Natural killer cell (primary cell): ENCODE results near the gene RGS9BP. TPM values are rescaled to one million over a fixed set of nuclear protein-coding genes. Genes with fewer than 3 reads are reported as not detected.
"Not testable (repeated sequence)": the region's sequence is repeated elsewhere in the genome, so short reads cannot be mapped to it uniquely, and the experiment has no call there.

Experiments used
- ATAC-seq, 3 donors: fragments of 150-1000 bp in 2 of 3; fragments of 200-7000 bp in 1 of 3; cut with Tn5 transposase; 1 replicate in 1 of 3; 2 replicates in 2 of 3; pipeline ENCODE4 v1.10.0; 2021; ENCODE audit warnings: mild to moderate bottlenecking in 2 of 3, moderate library complexity in 2 of 3
- DNase-seq, 2 donors: peaks; one replicate each; pipeline versions ENCODE4 v3.0.0 to v3.0.0-alpha.2; 2013 to 2021; ENCODE audit warnings: mixed read lengths in 1 of 2
- H3K27ac ChIP-seq: one replicate; pipeline ENCODE4 v1.5.1; 2013; ENCODE audit warnings: mild to moderate bottlenecking, low read length
- H3K27me3 ChIP-seq: one replicate; pipeline ENCODE4 v1.6.1; 2013; ENCODE audit warnings: low read length; ENCODE audit not compliant: control insufficient read depth, insufficient read depth
- H3K36me3 ChIP-seq: one replicate; pipeline ENCODE4 v1.6.1; 2013; ENCODE audit warnings: low read length; ENCODE audit not compliant: control insufficient read depth, insufficient read depth
- H3K4me1 ChIP-seq: one replicate; pipeline ENCODE4 v1.6.1; 2013; ENCODE audit warnings: low read length; ENCODE audit not compliant: control insufficient read depth, insufficient read depth
- H3K4me3 ChIP-seq: one replicate; pipeline ENCODE4 v1.5.1; 2013; ENCODE audit warnings: low read length
- H3K9me3 ChIP-seq: one replicate; pipeline ENCODE4 v1.6.1; 2013; ENCODE audit warnings: low read length; ENCODE audit not compliant: control insufficient read depth, insufficient read depth
- H3K27ac Mint-ChIP-seq, 2 donors: one replicate each; pipeline ENCODE4 v1.8.0; 2022; ENCODE audit warnings: mild to moderate bottlenecking in 2 of 2, mixed read lengths in 2 of 2, moderate library complexity in 1 of 2
- H3K27me3 Mint-ChIP-seq, 2 donors: one replicate each; pipeline ENCODE4 v1.8.0; 2022; ENCODE audit warnings: low read depth in 2 of 2, mixed read lengths in 2 of 2
- H3K36me3 Mint-ChIP-seq: one replicate; pipeline ENCODE4 v1.8.0; 2022; ENCODE audit warnings: mixed read lengths
- H3K4me1 Mint-ChIP-seq, 2 donors: one replicate each; pipeline ENCODE4 v1.8.0; 2022; ENCODE audit warnings: mixed read lengths in 2 of 2
- H3K4me3 Mint-ChIP-seq: one replicate; pipeline ENCODE4 v1.8.0; 2022; ENCODE audit warnings: mild to moderate bottlenecking, moderate library complexity, mixed read lengths
- H3K9me3 Mint-ChIP-seq, 2 donors: one replicate each; pipeline ENCODE4 v1.8.0; 2022; ENCODE audit warnings: mixed read lengths in 2 of 2
- WGBS: methylation state at CpG from one replicate; pipeline ENCODE4 v1.1.7; 2013; ENCODE audit warnings: missing lambda C conversion rate; ENCODE audit not compliant: insufficient coverage; 5-methylcytosine and 5-hydroxymethylcytosine counted together
- intact Hi-C: fragments of 100-400 bp; cut with micrococcal nuclease; formaldehyde crosslinking; loops from one replicate; pipeline ENCODE4 v1.14.2; 2022
- total RNA-seq, 4 donors: library from RNA; stranded (reverse); fragments of 120-200 nt in 1 of 4; gene quantifications; one replicate each; pipeline versions ENCODE4 v1.2.3 to v1.2.4, GENCODE V29; 2013 to 2022
- TF ChIP-seq, protein P1 (sequence below): fragments of 200-600 bp; IDR thresholded peaks from one replicate; pipeline ENCODE4 v1.8.0; 2022; ENCODE audit warnings: antibody characterized with exemption

The RGS9BP gene
- total RNA-seq, 3 donors from 2014 or later (not counting 1 experiment from before 2014, with no cell fraction given): 0.12 to 0.41 (median 0.40) TPM

DNA sequence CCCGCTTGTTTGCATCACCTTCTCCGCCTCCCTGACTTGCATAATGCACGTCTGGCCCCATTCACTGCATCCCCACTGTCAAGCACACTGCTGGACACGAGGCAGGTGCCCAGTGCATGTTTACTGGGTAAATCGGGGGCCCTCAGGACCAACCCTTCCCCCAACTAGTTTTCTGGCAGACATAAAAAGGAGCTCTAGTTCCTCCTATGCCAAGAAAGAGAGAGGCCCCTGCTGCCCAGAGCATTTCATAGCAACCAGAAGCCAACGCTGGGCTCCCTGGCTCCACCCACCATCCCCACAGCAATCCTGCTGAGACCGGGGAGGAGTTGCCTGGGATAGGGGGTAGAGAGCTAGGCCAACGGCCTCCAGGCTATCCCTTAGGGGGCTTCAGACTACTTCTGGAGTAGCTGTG is 23.9 kb upstream of the RGS9BP start:
- H3K27ac ChIP-seq: no peak overlapping the region
- DNase-seq (no peak), ATAC-seq (no peak)
- TF ChIP-seq, protein P1, sequence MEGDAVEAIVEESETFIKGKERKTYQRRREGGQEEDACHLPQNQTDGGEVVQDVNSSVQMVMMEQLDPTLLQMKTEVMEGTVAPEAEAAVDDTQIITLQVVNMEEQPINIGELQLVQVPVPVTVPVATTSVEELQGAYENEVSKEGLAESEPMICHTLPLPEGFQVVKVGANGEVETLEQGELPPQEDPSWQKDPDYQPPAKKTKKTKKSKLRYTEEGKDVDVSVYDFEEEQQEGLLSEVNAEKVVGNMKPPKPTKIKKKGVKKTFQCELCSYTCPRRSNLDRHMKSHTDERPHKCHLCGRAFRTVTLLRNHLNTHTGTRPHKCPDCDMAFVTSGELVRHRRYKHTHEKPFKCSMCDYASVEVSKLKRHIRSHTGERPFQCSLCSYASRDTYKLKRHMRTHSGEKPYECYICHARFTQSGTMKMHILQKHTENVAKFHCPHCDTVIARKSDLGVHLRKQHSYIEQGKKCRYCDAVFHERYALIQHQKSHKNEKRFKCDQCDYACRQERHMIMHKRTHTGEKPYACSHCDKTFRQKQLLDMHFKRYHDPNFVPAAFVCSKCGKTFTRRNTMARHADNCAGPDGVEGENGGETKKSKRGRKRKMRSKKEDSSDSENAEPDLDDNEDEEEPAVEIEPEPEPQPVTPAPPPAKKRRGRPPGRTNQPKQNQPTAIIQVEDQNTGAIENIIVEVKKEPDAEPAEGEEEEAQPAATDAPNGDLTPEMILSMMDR: no peak
- Mint-ChIP-seq H3K9me3 (no peaks in the 10 kb centered on the region), H3K27ac (no peak overlapping the region), H3K4me1 (no peaks in the 10 kb centered on the region), H3K27me3 (no peaks in the 10 kb centered on the region), H3K36me3 (no peaks in the 10 kb centered on the region), H3K4me3 (no peak overlapping the region)
- 87% methylated on average over 7 of the region's 8 CpGs for WGBS
- no peaks in the 10 kb centered on the region for H3K9me3 ChIP-seq
- H3K4me1 ChIP-seq: peaks cover 3% of the 10 kb centered on the region
- intact Hi-C loops: no loop called here
- H3K4me3 ChIP-seq: no peak overlapping the region
- peaks cover 44% of the 10 kb centered on the region for H3K36me3 ChIP-seq
- H3K27me3 ChIP-seq: no peaks in the 10 kb centered on the region

DNA sequence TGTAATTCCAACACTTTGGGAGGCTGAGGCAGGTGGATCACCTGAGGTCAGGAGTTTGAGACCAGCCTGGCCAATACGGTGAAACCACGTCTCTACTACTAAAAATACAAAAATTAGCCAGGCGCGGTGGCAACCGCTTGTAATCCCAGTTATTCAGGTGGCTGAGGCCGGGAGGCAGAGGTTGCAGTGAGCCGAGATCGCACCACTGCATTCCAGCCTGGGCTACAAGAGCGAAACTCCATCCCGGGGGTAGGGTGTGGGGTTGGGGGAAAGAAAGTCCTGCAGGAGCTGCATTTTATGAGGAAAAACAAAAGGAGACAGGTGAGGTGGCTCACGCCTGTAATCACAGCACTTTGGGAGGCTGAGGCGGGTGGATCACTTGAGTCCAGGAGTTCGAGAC is 23.3 kb upstream of the RGS9BP start:
- H3K4me3 ChIP-seq, H3K4me3 Mint-ChIP-seq, H3K36me3 Mint-ChIP-seq, H3K27me3 Mint-ChIP-seq, ATAC-seq, H3K27me3 ChIP-seq, H3K4me1 ChIP-seq, H3K27ac ChIP-seq, DNase-seq, H3K27ac Mint-ChIP-seq, H3K4me1 Mint-ChIP-seq, H3K9me3 ChIP-seq, intact Hi-C loops, H3K9me3 Mint-ChIP-seq: not testable (repeated sequence)
- H3K36me3 ChIP-seq: peaks cover 41% of the 10 kb centered on the region
- 97% methylated on average over 13 of the region's 13 CpGs for whole genome bisulfite sequencing

DNA sequence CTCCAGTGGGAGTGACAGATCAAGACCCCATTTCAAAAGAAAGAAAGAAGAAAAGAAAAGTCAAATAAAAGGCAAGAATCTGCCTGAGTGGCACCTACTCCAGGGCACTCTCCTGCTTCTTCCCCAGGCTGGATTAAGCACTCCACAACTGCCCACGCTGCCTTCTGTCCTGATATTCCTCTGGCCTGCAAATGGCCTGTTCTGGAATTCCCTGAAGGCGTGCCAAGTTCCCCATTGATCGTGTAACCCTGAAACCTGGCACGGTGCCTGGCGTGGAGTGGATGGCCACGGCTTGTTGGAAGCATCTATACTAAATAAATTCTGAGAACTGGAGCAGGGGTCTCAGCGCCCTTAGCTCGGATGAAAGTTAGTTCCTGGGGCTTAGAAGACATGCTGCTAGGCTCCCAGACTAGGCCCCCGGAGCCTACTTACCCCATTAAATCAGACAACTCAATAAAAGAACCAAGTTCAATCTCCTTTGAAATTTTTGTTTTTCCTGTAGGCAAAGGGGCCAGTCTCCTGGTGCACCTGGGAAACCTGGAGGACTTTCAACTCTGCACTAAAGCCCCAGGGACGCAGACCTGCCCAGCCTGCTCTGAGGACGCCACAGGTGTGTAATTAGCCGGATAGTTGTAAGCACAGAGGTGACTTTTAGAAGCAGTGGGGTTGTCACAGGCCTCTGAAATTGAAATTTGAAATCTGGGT is 22.6 kb upstream of the RGS9BP start:
- Mint-ChIP-seq H3K9me3 (no peaks in the 10 kb centered on the region), H3K36me3 (no peaks in the 10 kb centered on the region), H3K27ac (no peak overlapping the region), H3K27me3 (no peaks in the 10 kb centered on the region), H3K4me3 (no peak overlapping the region), H3K4me1 (no peaks in the 10 kb centered on the region)
- Histone ChIP-seq H3K9me3 (no peaks in the 10 kb centered on the region), H3K4me3 (no peak overlapping the region), H3K27me3 (no peaks in the 10 kb centered on the region), H3K36me3 (peaks cover 35% of the 10 kb centered on the region), H3K27ac (no peak overlapping the region), H3K4me1 (no peaks in the 10 kb centered on the region)
- intact Hi-C loops: no loop called here
- WGBS: 96% methylated on average over 12 of the region's 12 CpGs
- no peak for DNase-seq
- TF ChIP-seq, protein P1: no peak
- no peak for ATAC-seq

DNA sequence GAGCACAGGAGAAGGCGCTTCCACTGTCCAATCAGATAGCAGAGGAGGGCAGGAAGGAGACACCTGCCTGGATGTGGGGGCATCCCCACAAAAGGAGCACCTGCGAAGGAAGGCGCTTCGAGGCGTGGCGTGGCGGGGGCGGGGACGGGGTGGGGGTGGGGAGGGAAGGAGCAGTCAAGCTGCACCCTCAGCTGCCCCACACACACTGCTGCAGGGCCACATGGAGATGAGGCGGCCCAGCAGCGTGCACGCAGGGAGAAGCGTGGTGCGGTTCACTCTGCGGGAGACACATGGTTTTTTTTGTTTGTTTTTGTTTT is 22.1 kb upstream of the RGS9BP start:
- Histone ChIP-seq H3K4me3 (no peak overlapping the region), H3K27me3 (no peaks in the 10 kb centered on the region), H3K4me1 (no peaks in the 10 kb centered on the region), H3K36me3 (peaks cover 36% of the 10 kb centered on the region), H3K27ac (no peak overlapping the region), H3K9me3 (no peaks in the 10 kb centered on the region)
- Mint-ChIP-seq H3K4me3 (no peak overlapping the region), H3K27me3 (no peaks in the 10 kb centered on the region), H3K9me3 (no peaks in the 10 kb centered on the region), H3K4me1 (no peaks in the 10 kb centered on the region), H3K27ac (no peak overlapping the region), H3K36me3 (no peaks in the 10 kb centered on the region)
- ATAC-seq (no peak), DNase-seq (no peak)
- TF ChIP-seq, protein P1: no peak
- intact Hi-C loops: no loop called here
- 82% methylated on average over 11 of the region's 15 CpGs for WGBS

DNA sequence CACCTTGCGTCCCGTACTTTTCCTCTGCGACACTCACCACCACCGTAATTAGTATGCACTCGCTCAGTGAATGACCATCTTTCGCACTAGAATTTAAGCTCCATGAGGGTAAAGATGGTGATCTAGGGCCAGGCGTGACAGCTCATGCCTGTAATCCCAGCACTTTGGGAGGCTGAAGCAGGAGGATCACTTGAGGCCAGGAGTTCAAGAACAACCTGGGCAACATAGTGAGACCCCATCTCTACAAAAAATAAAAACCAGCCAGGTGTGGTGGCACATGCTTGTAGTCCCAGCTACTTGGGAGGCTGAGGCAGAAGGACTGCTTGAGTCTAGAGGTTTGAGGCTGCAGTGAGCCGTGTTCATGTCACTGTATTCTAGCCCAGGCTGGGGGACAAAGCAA is 19.3 kb upstream of the RGS9BP start:
- H3K27me3 ChIP-seq, ATAC-seq, H3K4me1 Mint-ChIP-seq, H3K4me1 ChIP-seq, H3K27ac Mint-ChIP-seq, intact Hi-C loops, H3K27me3 Mint-ChIP-seq, H3K27ac ChIP-seq, H3K36me3 Mint-ChIP-seq, DNase-seq, H3K4me3 Mint-ChIP-seq, H3K4me3 ChIP-seq, H3K9me3 Mint-ChIP-seq, H3K9me3 ChIP-seq: not testable (repeated sequence)
- WGBS: 94% methylated on average over 8 of the region's 8 CpGs
- H3K36me3 ChIP-seq: peaks cover 27% of the 10 kb centered on the region
